ENCODE data around the gene LYPD3. TPM values are rescaled to one million over a fixed set of nuclear protein-coding genes. Genes with fewer than 3 reads are reported as not detected.

The LYPD3 gene
- total and polyA plus RNA-seq, 10 of the 15 experiments (the other 5 are each of a cell fraction or from before 2014, with no cell fraction given): 0.03 to 0.28 (median 0.12) TPM; not detected in 6

DNA sequence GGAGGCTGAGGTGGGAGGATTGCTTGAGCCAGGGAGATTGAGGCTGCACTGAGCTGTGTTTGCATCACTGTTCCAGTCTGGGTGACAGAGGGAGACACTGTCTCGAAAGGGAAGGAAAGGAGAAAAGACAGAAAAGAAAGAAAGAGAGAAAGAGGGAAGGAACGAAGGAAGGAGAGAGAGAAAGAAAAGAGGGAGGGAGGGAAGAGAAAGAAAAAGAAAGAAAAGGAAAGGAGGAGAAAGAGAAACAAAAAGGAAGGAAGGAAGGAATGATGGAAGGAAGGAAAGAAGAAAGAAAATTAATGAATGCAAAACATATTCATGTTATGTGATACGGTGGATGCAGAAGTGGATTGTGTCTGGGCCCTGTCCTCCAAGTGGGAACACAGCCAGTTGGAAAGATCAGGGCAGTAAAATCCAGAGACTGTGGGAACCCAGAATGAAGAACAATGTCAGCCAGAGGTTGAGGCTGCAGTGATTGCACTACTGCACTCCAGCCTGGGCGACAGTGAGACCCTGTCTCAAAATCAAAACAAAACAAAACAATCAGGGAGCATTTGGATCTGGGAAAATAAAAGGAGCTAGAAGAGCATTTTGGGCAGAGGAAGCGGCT, 32.9 kb upstream of the LYPD3 start:
- SMC1A ChIA-PET (ENCODE audit: uncharacterized antibody, unreplicated experiment): no interaction called here
- in situ Hi-C loops (cut with MboI): no loop called here
- FAIRE-seq: no peak

More for the DNA sequence above, 32.9 kb upstream of the LYPD3 start:
- ChIA-PET CTCF (interaction anchor here (1.0 to 2.4 kb wide), 2 partner anchors 21 to 311 kb away, joined by 3 to 7 read pairs; no protein-coding TSS in a partner anchor), POLR2A (no interaction called here), RAD21 (ENCODE audit: unreplicated experiment) (interaction anchor here (0.6 kb wide), 1 partner anchor 30 kb away, joined by 3 read pairs; no protein-coding TSS in a partner anchor)
- BruUV-seq (replicated peaks): no TSS peak
- Histone ChIP-seq H3K4me2 (ENCODE audit: control insufficient read depth, insufficient read depth) (no peak overlapping the region), H3K36me3 (ENCODE audit: control insufficient read depth in 2 of 2, insufficient read depth in 2 of 2, low read length in 1 of 2) (0 out of 4 replicates have a peak, but pooled peaks cover 0 to 4% of the 10 kb centered on the region in 2 experiments), H4K20me1 (ENCODE audit: control insufficient read depth, insufficient read depth) (no peaks in the 10 kb centered on the region), H3K4me3 (no peak overlapping the region), H3K27ac (ENCODE audit: control insufficient read depth, insufficient read depth) (no peak overlapping the region), H3K4me1 (ENCODE audit: control insufficient read depth, insufficient read depth, low read length) (no peaks in the 10 kb centered on the region), H3K9me3 (replicated peaks; ENCODE audit: control insufficient read depth, insufficient read depth, low read length) (no peaks in the 10 kb centered on the region), H3K9ac (ENCODE audit: control insufficient read depth, insufficient read depth, low read length) (no peak overlapping the region), H2AFZ (ENCODE audit: control insufficient read depth, low read depth, low read length) (no peak overlapping the region), H3K79me2 (ENCODE audit: control insufficient read depth, insufficient read depth, low read length) (no peaks in the 10 kb centered on the region; the same call in 1 of the 2 replicates), H3K27me3 (replicated peaks in 1 of 2; ENCODE audit: control insufficient read depth in 2 of 2, insufficient read depth in 2 of 2, low read length in 1 of 2) (no peaks in the 10 kb centered on the region)
- DNase-seq (ENCODE audit: low read depth, low spot score) (no peak), ATAC-seq (no peak)
- WGBS (ENCODE audit: insufficient coverage, insufficient replicate concordance, low lambda C conversion rate, missing lambda C conversion rate): 65% methylated on average over 5 of the region's 5 CpGs
- intact Hi-C loops (cut with micrococcal nuclease; ENCODE audit: unreplicated experiment): no loop called here
- TF ChIP-seq MYC (IDR thresholded peaks at IDR 0.05; ENCODE audit: insufficient read depth, insufficient read length, insufficient replicate concordance, low read length, severe bottlenecking) (no peak), POLR2AphosphoS5 (IDR thresholded peaks at IDR 0.05; ENCODE audit: low read length) (no peak), CBFB (IDR thresholded peaks at IDR 0.05; ENCODE audit: low read depth) (no peak), BMI1 (IDR thresholded peaks at IDR 0.05; ENCODE audit: borderline replicate concordance) (no peak), ZBED1 (IDR thresholded peaks at IDR 0.05; ENCODE audit: borderline replicate concordance) (no peak)
- TF ChIP-seq, protein P1, sequence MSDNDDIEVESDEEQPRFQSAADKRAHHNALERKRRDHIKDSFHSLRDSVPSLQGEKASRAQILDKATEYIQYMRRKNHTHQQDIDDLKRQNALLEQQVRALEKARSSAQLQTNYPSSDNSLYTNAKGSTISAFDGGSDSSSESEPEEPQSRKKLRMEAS (IDR thresholded peaks at IDR 0.05; ENCODE audit: low read depth, low read length): no peak
- TF ChIP-seq, protein P2, sequence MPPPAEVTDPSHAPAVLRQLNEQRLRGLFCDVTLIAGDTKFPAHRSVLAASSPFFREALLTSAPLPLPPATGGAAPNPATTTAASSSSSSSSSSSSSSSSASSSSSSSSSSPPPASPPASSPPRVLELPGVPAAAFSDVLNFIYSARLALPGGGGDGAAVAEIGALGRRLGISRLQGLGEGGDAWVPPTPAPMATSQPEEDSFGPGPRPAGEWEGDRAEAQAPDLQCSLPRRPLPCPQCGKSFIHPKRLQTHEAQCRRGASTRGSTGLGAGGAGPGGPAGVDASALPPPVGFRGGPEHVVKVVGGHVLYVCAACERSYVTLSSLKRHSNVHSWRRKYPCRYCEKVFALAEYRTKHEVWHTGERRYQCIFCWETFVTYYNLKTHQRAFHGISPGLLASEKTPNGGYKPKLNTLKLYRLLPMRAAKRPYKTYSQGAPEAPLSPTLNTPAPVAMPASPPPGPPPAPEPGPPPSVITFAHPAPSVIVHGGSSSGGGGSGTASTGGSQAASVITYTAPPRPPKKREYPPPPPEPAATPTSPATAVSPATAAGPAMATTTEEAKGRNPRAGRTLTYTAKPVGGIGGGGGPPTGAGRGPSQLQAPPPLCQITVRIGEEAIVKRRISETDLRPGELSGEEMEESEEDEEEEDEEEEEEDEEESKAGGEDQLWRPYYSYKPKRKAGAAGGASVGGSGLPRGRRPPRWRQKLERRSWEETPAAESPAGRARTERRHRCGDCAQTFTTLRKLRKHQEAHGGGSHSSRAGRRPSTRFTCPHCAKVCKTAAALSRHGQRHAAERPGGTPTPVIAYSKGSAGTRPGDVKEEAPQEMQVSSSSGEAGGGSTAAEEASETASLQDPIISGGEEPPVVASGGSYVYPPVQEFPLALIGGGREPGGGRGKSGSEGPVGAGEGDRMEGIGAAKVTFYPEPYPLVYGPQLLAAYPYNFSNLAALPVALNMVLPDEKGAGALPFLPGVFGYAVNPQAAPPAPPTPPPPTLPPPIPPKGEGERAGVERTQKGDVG (CRISPR knock-in tag; IDR thresholded peaks at IDR 0.05): no peak
- TF ChIP-seq, protein P3, sequence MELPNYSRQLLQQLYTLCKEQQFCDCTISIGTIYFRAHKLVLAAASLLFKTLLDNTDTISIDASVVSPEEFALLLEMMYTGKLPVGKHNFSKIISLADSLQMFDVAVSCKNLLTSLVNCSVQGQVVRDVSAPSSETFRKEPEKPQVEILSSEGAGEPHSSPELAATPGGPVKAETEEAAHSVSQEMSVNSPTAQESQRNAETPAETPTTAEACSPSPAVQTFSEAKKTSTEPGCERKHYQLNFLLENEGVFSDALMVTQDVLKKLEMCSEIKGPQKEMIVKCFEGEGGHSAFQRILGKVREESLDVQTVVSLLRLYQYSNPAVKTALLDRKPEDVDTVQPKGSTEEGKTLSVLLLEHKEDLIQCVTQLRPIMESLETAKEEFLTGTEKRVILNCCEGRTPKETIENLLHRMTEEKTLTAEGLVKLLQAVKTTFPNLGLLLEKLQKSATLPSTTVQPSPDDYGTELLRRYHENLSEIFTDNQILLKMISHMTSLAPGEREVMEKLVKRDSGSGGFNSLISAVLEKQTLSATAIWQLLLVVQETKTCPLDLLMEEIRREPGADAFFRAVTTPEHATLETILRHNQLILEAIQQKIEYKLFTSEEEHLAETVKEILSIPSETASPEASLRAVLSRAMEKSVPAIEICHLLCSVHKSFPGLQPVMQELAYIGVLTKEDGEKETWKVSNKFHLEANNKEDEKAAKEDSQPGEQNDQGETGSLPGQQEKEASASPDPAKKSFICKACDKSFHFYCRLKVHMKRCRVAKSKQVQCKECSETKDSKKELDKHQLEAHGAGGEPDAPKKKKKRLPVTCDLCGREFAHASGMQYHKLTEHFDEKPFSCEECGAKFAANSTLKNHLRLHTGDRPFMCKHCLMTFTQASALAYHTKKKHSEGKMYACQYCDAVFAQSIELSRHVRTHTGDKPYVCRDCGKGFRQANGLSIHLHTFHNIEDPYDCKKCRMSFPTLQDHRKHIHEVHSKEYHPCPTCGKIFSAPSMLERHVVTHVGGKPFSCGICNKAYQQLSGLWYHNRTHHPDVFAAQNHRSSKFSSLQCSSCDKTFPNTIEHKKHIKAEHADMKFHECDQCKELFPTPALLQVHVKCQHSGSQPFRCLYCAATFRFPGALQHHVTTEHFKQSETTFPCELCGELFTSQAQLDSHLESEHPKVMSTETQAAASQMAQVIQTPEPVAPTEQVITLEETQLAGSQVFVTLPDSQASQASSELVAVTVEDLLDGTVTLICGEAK (IDR thresholded peaks at IDR 0.05; ENCODE audit: borderline replicate concordance): no peak
- TF ChIP-seq, protein P4, sequence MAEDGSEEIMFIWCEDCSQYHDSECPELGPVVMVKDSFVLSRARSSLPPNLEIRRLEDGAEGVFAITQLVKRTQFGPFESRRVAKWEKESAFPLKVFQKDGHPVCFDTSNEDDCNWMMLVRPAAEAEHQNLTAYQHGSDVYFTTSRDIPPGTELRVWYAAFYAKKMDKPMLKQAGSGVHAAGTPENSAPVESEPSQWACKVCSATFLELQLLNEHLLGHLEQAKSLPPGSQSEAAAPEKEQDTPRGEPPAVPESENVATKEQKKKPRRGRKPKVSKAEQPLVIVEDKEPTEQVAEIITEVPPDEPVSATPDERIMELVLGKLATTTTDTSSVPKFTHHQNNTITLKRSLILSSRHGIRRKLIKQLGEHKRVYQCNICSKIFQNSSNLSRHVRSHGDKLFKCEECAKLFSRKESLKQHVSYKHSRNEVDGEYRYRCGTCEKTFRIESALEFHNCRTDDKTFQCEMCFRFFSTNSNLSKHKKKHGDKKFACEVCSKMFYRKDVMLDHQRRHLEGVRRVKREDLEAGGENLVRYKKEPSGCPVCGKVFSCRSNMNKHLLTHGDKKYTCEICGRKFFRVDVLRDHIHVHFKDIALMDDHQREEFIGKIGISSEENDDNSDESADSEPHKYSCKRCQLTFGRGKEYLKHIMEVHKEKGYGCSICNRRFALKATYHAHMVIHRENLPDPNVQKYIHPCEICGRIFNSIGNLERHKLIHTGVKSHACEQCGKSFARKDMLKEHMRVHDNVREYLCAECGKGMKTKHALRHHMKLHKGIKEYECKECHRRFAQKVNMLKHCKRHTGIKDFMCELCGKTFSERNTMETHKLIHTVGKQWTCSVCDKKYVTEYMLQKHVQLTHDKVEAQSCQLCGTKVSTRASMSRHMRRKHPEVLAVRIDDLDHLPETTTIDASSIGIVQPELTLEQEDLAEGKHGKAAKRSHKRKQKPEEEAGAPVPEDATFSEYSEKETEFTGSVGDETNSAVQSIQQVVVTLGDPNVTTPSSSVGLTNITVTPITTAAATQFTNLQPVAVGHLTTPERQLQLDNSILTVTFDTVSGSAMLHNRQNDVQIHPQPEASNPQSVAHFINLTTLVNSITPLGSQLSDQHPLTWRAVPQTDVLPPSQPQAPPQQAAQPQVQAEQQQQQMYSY (CRISPR knock-in tag; IDR thresholded peaks at IDR 0.05): no peak
- TF ChIP-seq, protein P5, sequence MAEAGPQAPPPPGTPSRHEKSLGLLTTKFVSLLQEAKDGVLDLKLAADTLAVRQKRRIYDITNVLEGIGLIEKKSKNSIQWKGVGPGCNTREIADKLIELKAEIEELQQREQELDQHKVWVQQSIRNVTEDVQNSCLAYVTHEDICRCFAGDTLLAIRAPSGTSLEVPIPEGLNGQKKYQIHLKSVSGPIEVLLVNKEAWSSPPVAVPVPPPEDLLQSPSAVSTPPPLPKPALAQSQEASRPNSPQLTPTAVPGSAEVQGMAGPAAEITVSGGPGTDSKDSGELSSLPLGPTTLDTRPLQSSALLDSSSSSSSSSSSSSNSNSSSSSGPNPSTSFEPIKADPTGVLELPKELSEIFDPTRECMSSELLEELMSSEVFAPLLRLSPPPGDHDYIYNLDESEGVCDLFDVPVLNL (IDR thresholded peaks at IDR 0.05; ENCODE audit: low read depth, low read length): no peak

Data from GM12878 (cell line).